Glutamatergic neuron (in vitro differentiated cells): ENCODE results near the gene RNU7-1. TPM values are rescaled to one million over a fixed set of nuclear protein-coding genes. Genes with fewer than 3 reads are reported as not detected.

Experiments
- DNase-seq: peaks from one replicate; pipeline ENCODE4 v3.0.0; 2022
- H3K27ac Mint-ChIP-seq: one replicate; pipeline ENCODE4 v1.8.0; 2020; ENCODE audit warnings: mild to moderate bottlenecking, mixed read lengths, inconsistent platforms; ENCODE audit not compliant: unreplicated experiment
- H3K27me3 Mint-ChIP-seq: one replicate; pipeline ENCODE4 v1.8.0; 2020; ENCODE audit warnings: mild to moderate bottlenecking, moderate library complexity, mixed read lengths, inconsistent platforms; ENCODE audit not compliant: unreplicated experiment
- H3K36me3 Mint-ChIP-seq: one replicate; pipeline ENCODE4 v1.8.0; 2020; ENCODE audit warnings: mild to moderate bottlenecking, mixed read lengths, inconsistent platforms; ENCODE audit not compliant: unreplicated experiment
- H3K4me1 Mint-ChIP-seq: one replicate; pipeline ENCODE4 v1.8.0; 2020; ENCODE audit warnings: mild to moderate bottlenecking, low read depth, mixed read lengths, inconsistent platforms; ENCODE audit not compliant: unreplicated experiment
- H3K4me3 Mint-ChIP-seq: one replicate; pipeline ENCODE4 v1.8.0; 2020; ENCODE audit warnings: mild to moderate bottlenecking, mixed read lengths, inconsistent platforms; ENCODE audit not compliant: unreplicated experiment
- H3K9me3 Mint-ChIP-seq: one replicate; pipeline ENCODE4 v1.8.0; 2020; ENCODE audit warnings: mild to moderate bottlenecking, moderate library complexity, mixed read lengths, inconsistent platforms; ENCODE audit not compliant: unreplicated experiment
- long read RNA-seq: library from polyadenylated mRNA; unstranded; transcript quantifications from one replicate; pipeline ENCODE4 v2.0.0, GENCODE V29; 2020; ENCODE audit not compliant: unreplicated experiment
- total RNA-seq: library from RNA; stranded (reverse); fragmentation: NEBNext Ultra II Directional; extraction: Animal tissue kit (Norgen Biotek cat#: 25700); gene quantifications from one replicate; pipeline ENCODE4 v1.2.1, GENCODE V29; 2021; ENCODE audit not compliant: unreplicated experiment
- TF ChIP-seq, protein P1 (sequence below): fragments of 200-600 bp; sonication (generic); IDR thresholded peaks from one replicate; pipeline ENCODE4 v1.5.0; 2021; ENCODE audit not compliant: partially characterized antibody, unreplicated experiment

The RNU7-1 gene
- not detected for total RNA-seq
- long read RNA-seq: 0 reads

DNA sequence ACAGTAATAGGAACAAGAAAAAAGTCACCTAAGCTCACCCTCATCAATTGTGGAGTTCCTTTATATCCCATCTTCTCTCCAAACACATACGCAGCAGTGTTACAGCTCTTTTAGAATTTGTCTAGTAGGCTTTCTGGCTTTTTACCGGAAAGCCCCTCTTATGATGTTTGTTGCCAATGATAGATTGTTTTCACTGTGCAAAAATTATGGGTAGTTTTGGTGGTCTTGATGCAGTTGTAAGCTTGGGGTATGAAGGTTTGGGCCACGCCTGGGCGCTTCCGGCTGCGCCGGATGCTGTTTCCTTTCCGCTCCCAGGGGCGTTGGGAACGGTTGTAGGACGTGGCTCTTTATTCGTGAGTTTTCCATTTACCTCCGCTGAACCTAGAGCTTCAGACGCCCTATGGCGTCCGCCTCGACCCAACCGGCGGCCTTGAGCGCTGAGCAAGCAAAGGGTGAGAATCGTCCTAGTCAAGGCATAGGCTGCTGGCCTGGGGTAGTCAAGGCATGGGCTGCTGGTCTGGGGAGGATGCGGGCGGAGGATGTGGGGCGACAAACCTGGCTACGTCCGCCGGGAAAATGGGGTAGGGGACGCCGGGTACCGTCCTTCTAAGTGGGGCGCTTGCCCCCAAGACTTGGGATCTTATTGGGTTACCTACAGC is at the start of gene RNU7-1, which contains the start of gene C12orf57:
TSS of gene RNU7-1 (plus strand) at position 95 of the 659 bp plus-strand sequence.
TSS of gene C12orf57 (plus strand) at position 301 of the 659 bp plus-strand sequence. CDS start at position 401, 100 bp downstream.
- Mint-ChIP-seq H3K4me1 (peaks cover 20% of the 10 kb centered on the region), H3K27ac (peak within 1 kb of the TSS; percentile 99), H3K27me3 (peaks cover 35% of the 10 kb centered on the region), H3K36me3 (peaks cover 8% of the 10 kb centered on the region), H3K4me3 (peak within 1 kb of the TSS; percentile 97), H3K9me3 (peaks cover 22% of the 10 kb centered on the region)
- TF ChIP-seq, protein P1, sequence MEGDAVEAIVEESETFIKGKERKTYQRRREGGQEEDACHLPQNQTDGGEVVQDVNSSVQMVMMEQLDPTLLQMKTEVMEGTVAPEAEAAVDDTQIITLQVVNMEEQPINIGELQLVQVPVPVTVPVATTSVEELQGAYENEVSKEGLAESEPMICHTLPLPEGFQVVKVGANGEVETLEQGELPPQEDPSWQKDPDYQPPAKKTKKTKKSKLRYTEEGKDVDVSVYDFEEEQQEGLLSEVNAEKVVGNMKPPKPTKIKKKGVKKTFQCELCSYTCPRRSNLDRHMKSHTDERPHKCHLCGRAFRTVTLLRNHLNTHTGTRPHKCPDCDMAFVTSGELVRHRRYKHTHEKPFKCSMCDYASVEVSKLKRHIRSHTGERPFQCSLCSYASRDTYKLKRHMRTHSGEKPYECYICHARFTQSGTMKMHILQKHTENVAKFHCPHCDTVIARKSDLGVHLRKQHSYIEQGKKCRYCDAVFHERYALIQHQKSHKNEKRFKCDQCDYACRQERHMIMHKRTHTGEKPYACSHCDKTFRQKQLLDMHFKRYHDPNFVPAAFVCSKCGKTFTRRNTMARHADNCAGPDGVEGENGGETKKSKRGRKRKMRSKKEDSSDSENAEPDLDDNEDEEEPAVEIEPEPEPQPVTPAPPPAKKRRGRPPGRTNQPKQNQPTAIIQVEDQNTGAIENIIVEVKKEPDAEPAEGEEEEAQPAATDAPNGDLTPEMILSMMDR: no peak
- peak; percentile 79 for DNase-seq

DNA sequence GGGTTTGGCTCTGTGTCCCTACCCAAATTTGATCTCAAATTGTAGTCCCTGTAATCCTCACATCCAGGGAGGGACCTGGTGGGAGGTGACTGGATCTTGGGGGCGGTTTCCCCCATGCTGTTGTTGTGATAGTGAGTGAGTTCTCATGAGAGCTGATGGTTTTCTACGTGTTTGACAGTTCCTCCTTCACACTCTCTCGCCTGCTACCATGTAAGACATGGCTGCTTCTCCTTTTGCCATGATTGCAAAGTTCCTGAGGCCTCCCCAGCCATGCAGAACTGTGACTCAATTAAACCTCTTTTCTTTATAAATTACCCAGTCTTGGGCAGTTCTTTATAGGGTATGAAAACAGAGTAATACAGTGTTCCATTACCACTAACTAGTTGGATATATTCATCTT is 49.3 kb upstream of the RNU7-1 start:
- no peak for DNase-seq
- peaks cover 6% of the 10 kb centered on the region for H3K9me3 Mint-ChIP-seq
- H3K4me3 Mint-ChIP-seq: no peak overlapping the region
- no peak overlapping the region for H3K27ac Mint-ChIP-seq
- TF ChIP-seq, protein P1: no peak
- H3K4me1 Mint-ChIP-seq: no peaks in the 10 kb centered on the region
- no peaks in the 10 kb centered on the region for H3K36me3 Mint-ChIP-seq
- peaks cover 9% of the 10 kb centered on the region for H3K27me3 Mint-ChIP-seq

DNA sequence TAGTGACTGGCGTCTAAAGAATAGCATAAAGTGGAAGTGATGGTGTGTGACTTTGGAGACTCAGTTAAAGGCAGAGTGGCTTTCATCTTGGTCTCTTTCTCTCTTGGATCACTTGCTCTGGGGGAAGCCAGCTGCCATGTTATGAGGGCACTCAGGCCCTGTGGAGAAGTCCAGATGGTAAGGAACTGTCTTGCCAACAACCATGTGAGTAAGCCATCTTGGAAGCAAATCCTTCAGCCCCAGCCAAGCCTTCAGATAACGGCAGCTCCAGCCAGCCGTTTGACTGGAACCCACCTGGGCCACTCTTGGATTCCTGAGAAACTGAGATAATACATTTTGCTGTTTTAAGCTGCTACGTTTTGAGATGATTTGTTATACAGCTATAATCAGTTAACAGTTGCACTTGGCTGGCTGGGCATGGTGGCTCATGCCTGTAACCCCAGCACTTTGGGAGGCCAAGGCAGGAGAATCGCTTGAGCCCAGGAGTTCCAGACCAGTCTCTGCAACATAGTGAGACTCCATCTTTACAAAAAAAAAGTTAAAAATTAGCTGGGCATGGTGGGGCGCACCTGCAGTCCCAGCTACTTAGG is 46.7 kb upstream of the RNU7-1 start:
- no peaks in the 10 kb centered on the region for H3K4me1 Mint-ChIP-seq
- H3K9me3 Mint-ChIP-seq: peaks cover 1% of the 10 kb centered on the region
- no peak overlapping the region for H3K4me3 Mint-ChIP-seq
- H3K36me3 Mint-ChIP-seq: no peaks in the 10 kb centered on the region
- TF ChIP-seq, protein P1: no peak
- H3K27me3 Mint-ChIP-seq: peaks cover 2% of the 10 kb centered on the region
- no peak for DNase-seq
- H3K27ac Mint-ChIP-seq: no peak overlapping the region

DNA sequence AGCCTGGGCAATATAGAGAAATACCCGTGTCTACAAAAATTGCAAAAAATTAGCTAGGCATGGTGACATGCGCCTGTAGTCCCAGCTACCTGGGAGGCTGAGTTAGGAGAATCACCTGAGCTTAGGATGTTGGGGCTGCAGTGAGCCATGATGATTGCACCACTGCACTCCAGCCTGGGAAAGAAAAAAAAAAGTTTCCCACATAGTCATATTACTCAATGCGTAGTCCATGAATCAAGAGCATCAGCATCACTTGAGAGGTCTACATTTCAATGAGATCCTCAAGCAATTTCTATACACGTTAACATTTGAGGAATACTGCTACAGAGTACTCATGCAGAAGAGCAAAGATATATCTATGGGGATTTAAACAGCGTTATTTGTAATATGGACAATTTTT is 44.2 kb upstream of the RNU7-1 start:
- no peaks in the 10 kb centered on the region for H3K36me3 Mint-ChIP-seq
- H3K27ac Mint-ChIP-seq: no peak overlapping the region
- TF ChIP-seq, protein P1: no peak
- peaks cover 6% of the 10 kb centered on the region for H3K9me3 Mint-ChIP-seq
- H3K27me3 Mint-ChIP-seq: peaks cover 3% of the 10 kb centered on the region
- DNase-seq: no peak
- H3K4me1 Mint-ChIP-seq: no peaks in the 10 kb centered on the region
- H3K4me3 Mint-ChIP-seq: no peak overlapping the region
